Spleen (tissue), 11 donors: ENCODE data around the gene NPHP3. TPM values are rescaled to one million over a fixed set of nuclear protein-coding genes. Genes with fewer than 3 reads are reported as not detected.

ENCODE experiments used
- DNase-seq: peaks from one replicate; pipeline ENCODE4 v3.0.0-alpha.2; 2020
- H3K27ac ChIP-seq, 8 donors: fragments of 200-600 bp; sonication (generic) in 7 of 8; 1 replicate in 4 of 8; 2 replicates in 4 of 8; pipeline versions ENCODE4 v1.5.0 to v1.8.0; 2016 to 2021; ENCODE audit warnings: inconsistent platforms in 4 of 8, mild to moderate bottlenecking in 4 of 8, moderate library complexity in 1 of 8
- H3K27me3 ChIP-seq, 7 donors: fragments of 200-600 bp; sonication (generic) in 6 of 7; replicated peaks in 1 of 7; 1 replicate in 4 of 7; 2 replicates in 3 of 7; pipeline versions ENCODE4 v1.5.0 to v1.8.0; 2016 to 2021; ENCODE audit warnings: inconsistent platforms in 3 of 7, mild to moderate bottlenecking in 1 of 7
- H3K36me3 ChIP-seq, 6 donors: fragments of 200-600 bp; sonication (generic) in 5 of 6; 1 replicate in 4 of 6; 2 replicates in 2 of 6; pipeline versions ENCODE4 v1.5.0 to v1.8.0; 2016 to 2021; ENCODE audit warnings: inconsistent platforms in 2 of 6
- H3K4me1 ChIP-seq, 6 donors: fragments of 200-600 bp; sonication (generic) in 5 of 6; 1 replicate in 3 of 6; 2 replicates in 3 of 6; pipeline versions ENCODE4 v1.5.0 to v1.8.0; 2016 to 2021; ENCODE audit warnings: inconsistent platforms in 3 of 6
- H3K4me3 ChIP-seq, 8 donors: fragments of 200-600 bp; sonication (generic) in 7 of 8; 1 replicate in 4 of 8; 2 replicates in 4 of 8; pipeline versions ENCODE4 v1.5.0 to v1.8.0; 2016 to 2021; ENCODE audit warnings: inconsistent platforms in 4 of 8, mild to moderate bottlenecking in 4 of 8, moderate library complexity in 2 of 8
- H3K9me3 ChIP-seq, 8 donors: fragments of 200-600 bp; sonication (generic) in 7 of 8; 1 replicate in 4 of 8; 2 replicates in 4 of 8; pipeline versions ENCODE4 v1.5.0 to v1.8.0; 2016 to 2021; ENCODE audit warnings: inconsistent platforms in 4 of 8
- POLR2A ChIP-seq, 3 donors: fragments of 450-650 bp; IDR thresholded peaks; one replicate each; pipeline ENCODE4 v1.5.1; 2017; ENCODE audit warnings: antibody characterized with exemption in 3 of 3, mild to moderate bottlenecking in 1 of 3
- POLR2AphosphoS5 ChIP-seq, 3 donors: sonication (generic); formaldehyde crosslinking; IDR thresholded peaks; one replicate each; pipeline ENCODE4 v1.5.1; 2017; ENCODE audit warnings: antibody characterized with exemption in 3 of 3
- WGBS, 5 donors: extraction: QIAGEN DNeasy Blood & Tissue Kit in 3 of 5; methylation state at CpG; one replicate each; pipeline versions ENCODE4 v1.1.5 to v1.1.7; 2013 to 2018; 5-methylcytosine and 5-hydroxymethylcytosine counted together
- intact Hi-C: fragments of 100-400 bp; cut with DNase I; formaldehyde crosslinking; loops from one replicate; pipeline ENCODE4 v1.15.0; 2023; ENCODE audit warnings: low total_unique reads
- polyA plus RNA-seq, 3 donors: library from polyadenylated mRNA; stranded (reverse); fragments of 200-250 nt; gene quantifications; one replicate each; pipeline ENCODE4 v1.2.1, GENCODE V29; 2013
- total RNA-seq, 7 donors: library from RNA; depleted of rRNA in 3 of 7; stranded (reverse); fragments of >200 nt in 3 of 7; fragmentation: NEBNext Ultra II Directional in 4 of 7; extraction: Animal tissue kit (Norgen Biotek cat#: 25700) in 4 of 7; gene quantifications; one replicate each; pipeline versions ENCODE4 v1.1.0 to v1.2.1, GENCODE V29; 2016 to 2021
- TF ChIP-seq, protein P1 (sequence below), 11 experiments: fragments of 200-600 bp in 7 of 11; fragments of 450-650 bp in 4 of 11; sonication (generic) in 4 of 11; IDR thresholded peaks in 8 of 11; conservative IDR thresholded peaks in 3 of 11; 1 replicate in 7 of 11; 2 replicates in 4 of 11; pipeline versions ENCODE4 v1.4.0 to v1.8.0; 2016 to 2021; ENCODE audit warnings: antibody characterized with exemption in 11 of 11, inconsistent platforms in 4 of 11, mild to moderate bottlenecking in 1 of 11
- donor health status: healthy with polysubstance abuse.
- donor health status: DM: no; HTN: no; CAD: no; lungs with moderate emphysema.
- donor health status: DM: no; HTN: no; CAD: no.
- donor health status: Bipolar disorder and iron deficiency.
- donor health status: healthy.
- donor health status: DM: no; HTN: no; CAD: no.
- donor health status: DM: yes; HTN: yes; CAD: no.

Gene NPHP3
- total and polyA plus RNA-seq, 10 donors: 4.6 to 66.7 (median 30.9) TPM

DNA sequence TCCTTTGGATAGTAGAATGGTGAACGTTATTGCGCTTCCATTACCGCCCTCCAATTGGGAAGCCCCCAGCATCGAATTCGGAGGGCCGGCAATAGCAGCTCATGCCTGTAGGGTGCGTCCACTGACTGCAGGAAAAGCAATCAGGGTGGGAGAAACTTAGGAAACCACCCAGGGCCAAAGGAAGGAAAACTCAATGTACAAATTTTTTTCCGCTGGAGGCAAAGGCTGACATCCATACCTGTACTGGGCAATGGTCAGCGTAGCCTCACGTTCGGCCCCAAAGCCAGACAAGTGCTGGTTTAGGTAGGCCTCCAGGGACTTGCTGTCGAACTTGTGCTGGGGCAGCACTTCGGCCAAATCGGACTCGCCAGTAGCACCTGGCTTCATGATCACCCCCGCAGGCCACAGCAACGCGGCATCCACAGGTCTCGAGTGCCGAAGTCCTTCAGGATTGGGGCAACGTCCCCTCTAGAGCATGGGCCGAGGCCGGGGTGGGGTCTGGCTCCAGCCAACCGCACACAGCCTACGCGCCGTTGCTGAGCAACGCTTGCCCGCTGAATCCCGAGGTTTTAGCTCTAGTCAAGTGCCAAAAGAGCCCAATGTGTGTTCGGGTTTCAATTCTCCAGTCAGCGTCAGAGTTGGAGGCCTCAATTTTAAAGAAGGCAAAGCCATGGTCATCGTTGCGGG lies 62.7 kb downstream of the NPHP3 start, which contains the start of gene ACAD11:
Gene ACAD11, minus strand, starts transcription at position 445 of the 687 bp plus-strand sequence. Its CDS starts 58 bp downstream, at position 387.
- Histone ChIP-seq H3K9me3 (no peaks in the 10 kb centered on the region), H3K27me3 (no peaks in the 10 kb centered on the region), H3K27ac (peak within 1 kb of the TSS; percentile 82 to 93 (median 91)), H3K4me3 (peak within 1 kb of the TSS; percentile 68 to 91 (median 85)), H3K36me3 (no peaks in the 10 kb centered on the region), H3K4me1 (peaks cover 24 to 88% (median 53%) of the 10 kb centered on the region in 6 donors)
- DNase-seq: peak; percentile 89
- intact Hi-C loops: no loop called here
- TF ChIP-seq, protein P1, sequence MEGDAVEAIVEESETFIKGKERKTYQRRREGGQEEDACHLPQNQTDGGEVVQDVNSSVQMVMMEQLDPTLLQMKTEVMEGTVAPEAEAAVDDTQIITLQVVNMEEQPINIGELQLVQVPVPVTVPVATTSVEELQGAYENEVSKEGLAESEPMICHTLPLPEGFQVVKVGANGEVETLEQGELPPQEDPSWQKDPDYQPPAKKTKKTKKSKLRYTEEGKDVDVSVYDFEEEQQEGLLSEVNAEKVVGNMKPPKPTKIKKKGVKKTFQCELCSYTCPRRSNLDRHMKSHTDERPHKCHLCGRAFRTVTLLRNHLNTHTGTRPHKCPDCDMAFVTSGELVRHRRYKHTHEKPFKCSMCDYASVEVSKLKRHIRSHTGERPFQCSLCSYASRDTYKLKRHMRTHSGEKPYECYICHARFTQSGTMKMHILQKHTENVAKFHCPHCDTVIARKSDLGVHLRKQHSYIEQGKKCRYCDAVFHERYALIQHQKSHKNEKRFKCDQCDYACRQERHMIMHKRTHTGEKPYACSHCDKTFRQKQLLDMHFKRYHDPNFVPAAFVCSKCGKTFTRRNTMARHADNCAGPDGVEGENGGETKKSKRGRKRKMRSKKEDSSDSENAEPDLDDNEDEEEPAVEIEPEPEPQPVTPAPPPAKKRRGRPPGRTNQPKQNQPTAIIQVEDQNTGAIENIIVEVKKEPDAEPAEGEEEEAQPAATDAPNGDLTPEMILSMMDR (IDR thresholded peaks at IDR 0.05 in 8 of 11, conservative IDR thresholded peaks at IDR 0.05 in 3 of 11): peak; percentile 44 to 78 (median 67)
- peak in 1 of 3 donors; percentile 4 for TF ChIP-seq POLR2A (IDR thresholded peaks at IDR 0.05)
- peak in 2 of 3 donors; percentile 24 to 33 for TF ChIP-seq POLR2AphosphoS5 (IDR thresholded peaks at IDR 0.05)
- 0 to 1% (median 1%) methylated on average over 34 of the region's 34 CpGs for WGBS, 5 donors

DNA sequence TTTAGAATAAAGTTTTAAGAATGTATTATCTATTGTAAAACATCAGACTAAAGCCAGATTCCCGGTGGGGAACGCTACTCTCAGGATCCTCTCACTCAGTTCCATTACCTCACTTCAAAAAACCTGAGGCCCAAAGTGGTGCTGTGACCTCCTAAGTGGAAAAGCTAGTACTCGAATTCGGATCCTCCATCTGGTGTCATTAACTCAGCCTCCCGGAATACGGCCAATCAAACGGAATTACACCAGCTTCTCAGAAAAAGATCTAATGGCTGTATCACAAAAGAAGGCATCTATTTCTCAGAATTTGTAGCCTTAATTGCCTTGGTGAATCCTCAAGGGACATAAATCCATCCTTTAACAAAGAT lies 63.2 kb downstream of the NPHP3 start:
- Histone ChIP-seq H3K4me3 (peak overlapping the region; percentile 68 to 91 (median 85)), H3K36me3 (no peaks in the 10 kb centered on the region), H3K9me3 (no peaks in the 10 kb centered on the region), H3K27me3 (no peaks in the 10 kb centered on the region), H3K4me1 (peaks cover 24 to 83% (median 54%) of the 10 kb centered on the region in 6 donors), H3K27ac (peak overlapping the region; percentile 82 to 93 (median 91))
- 17 to 31% (median 20%) methylated on average over 7 of the region's 7 CpGs for WGBS, 5 donors
- TF ChIP-seq POLR2AphosphoS5 (IDR thresholded peaks at IDR 0.05) (no peak), POLR2A (IDR thresholded peaks at IDR 0.05) (no peak)
- TF ChIP-seq, protein P1 (IDR thresholded peaks at IDR 0.05 in 8 of 11, conservative IDR thresholded peaks at IDR 0.05 in 3 of 11): no peak
- DNase-seq: no peak
- intact Hi-C loops: no loop called here

DNA sequence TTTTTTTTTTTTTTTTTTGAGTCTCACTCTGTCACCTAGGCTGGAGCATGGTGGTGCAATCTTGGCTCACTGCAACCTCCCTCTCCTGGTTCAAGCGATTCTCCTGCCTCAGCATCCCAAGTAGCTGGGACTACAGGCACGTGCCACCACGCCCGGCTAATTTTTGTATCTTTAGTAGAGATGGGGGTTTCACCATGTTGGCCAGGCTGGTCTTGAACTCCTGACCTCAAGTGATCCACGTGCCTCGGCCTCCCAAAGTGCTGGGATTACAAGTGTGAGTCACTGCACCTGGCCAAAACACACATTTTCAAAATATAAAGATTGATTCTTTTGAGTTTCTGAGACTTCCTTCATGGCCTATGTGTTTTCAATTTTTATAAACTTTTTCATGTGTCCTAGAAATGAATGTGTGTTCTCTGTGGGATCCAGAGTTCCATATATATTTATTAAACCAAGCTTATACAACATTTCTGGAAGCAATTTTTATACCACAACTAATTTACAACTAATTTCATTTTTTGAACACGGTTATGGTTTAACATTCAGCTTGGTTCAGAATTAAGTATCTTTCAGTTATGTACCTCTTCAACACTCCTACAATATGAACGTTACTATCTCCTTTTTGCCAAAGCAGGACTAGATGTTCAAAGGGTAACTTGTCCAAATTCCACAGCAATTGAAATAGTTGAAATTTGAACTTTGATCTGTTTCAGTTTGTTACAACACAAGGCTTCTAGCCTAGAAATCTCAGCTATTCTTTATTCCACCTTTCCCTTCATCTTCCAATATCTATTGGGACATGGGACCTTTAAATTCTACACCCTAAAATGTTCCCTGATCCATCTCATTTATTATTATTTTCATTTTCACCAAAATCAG lies 64.1 kb downstream of the NPHP3 start:
- Histone ChIP-seq H3K36me3 (no peaks in the 10 kb centered on the region), H3K27ac (peak overlapping the region in 7 of 8 donors; percentile 82 to 93 (median 93)), H3K9me3 (no peaks in the 10 kb centered on the region), H3K4me3 (peak overlapping the region in 2 of 8 donors; percentile 85 to 91), H3K4me1 (peaks cover 24 to 80% (median 53%) of the 10 kb centered on the region in 6 donors), H3K27me3 (no peaks in the 10 kb centered on the region)
- no peak for DNase-seq
- TF ChIP-seq, protein P1 (IDR thresholded peaks at IDR 0.05 in 8 of 11, conservative IDR thresholded peaks at IDR 0.05 in 3 of 11): no peak
- TF ChIP-seq POLR2A (IDR thresholded peaks at IDR 0.05) (no peak), POLR2AphosphoS5 (IDR thresholded peaks at IDR 0.05) (no peak)
- 89 to 98% (median 93%) methylated on average over 8 of the region's 8 CpGs for WGBS, 5 donors
- intact Hi-C loops: no loop called here
